Measurements from ENCODE around the gene TMEM115.
A peak's percentile ranks its signal among the peaks of the same experiment; 100 is the strongest.

Gene TMEM115, protein sequence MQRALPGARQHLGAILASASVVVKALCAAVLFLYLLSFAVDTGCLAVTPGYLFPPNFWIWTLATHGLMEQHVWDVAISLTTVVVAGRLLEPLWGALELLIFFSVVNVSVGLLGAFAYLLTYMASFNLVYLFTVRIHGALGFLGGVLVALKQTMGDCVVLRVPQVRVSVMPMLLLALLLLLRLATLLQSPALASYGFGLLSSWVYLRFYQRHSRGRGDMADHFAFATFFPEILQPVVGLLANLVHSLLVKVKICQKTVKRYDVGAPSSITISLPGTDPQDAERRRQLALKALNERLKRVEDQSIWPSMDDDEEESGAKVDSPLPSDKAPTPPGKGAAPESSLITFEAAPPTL

GRCh38 chr3:50358911-50359759 is at the start of gene TMEM115:
TMEM115 (minus strand) TSS chr3:50359521; CDS start chr3:50359063, 458 bp downstream.
- peak; percentile 98 for FAIRE-seq

DNA sequence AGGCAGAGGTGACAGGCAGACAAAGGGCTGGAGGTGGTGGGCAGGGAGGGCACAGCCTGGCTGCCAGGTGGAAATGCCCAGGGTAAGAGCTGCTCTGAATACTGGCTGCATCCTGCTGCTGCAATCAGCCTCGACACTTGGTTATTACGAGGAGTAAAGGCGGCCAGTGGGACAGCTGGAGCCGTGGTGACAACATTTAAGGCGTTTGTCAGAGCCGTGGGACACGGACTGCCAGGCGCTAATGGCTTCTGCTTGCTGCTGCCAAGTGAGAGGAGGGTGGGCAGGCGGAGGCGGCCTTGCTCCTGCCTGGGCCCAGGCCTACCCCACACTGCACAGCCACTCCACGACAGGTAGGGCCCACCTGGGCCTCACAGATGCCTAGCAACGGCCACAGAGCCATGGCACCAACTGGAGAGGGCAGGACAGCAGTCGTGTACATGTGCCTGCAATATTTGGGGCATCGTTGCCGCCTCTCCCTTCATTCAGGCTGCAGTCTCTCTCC is 49.2 kb upstream of the TMEM115 start:
- no peak for FAIRE-seq

- no peak for FAIRE-seq
These were observed 47.2 kb upstream of the TMEM115 start for GRCh38 chr3:50406487-50406886.

DNA sequence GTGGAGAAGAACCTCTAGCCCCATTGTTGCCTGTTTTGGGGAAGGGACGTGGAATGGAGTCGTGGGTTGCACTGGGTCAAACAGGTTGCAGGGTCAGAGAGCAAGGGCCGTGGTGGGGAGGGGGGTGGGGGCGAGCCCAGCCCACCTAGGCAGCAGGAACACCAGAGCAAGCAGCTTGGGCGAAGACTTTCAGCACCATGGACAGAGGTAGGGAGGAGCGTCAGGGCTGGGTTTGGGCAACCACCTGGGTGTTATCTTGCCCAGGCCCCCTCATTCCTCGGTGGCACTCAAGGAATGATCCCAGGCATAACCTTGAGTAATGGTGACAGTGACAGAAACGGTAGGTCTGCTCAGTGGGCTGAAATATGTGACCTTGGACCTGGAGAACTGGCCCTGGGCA is 45.9 kb upstream of the TMEM115 start:
- no peak for FAIRE-seq

DNA sequence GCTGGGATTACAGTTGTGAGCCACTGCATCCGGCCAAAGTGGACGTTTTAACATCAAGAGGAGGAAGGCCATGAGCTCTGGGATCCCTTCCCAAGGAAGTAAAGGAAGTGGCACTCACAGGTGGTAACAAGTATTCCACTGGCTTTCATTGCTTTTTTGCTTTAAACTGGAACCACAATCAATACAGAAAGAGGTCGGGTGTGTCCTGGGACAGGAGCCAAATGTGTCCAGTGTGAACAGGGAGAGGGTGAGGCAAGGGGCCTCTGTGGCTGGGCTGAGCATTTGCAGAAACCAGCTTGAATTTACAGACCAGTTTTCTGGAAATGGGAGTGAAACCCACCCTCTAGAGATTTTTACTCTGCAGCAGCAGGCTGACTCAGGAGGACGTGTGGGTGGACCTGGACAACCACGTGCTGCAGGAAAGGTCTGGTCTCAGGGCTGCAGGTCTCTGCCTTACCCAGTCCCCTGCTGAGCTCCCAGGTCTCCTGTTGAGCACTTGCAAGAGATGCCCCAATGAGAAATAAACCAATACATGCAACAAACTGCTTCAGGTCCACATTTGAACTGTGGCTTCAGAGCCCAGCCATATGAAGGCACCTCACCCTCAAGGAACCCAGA is 42.8 kb upstream of the TMEM115 start:
- FAIRE-seq = no peak

GRCh38 chr3:50396502-50396901 is 37.2 kb upstream of the TMEM115 start:
- no peak for FAIRE-seq

- no peak for FAIRE-seq
These were observed 35.9 kb upstream of the TMEM115 start for GRCh38 chr3:50395070-50395860.

GRCh38 chr3:50393061-50393460 is 33.7 kb upstream of the TMEM115 start:
- FAIRE-seq = no peak

DNA sequence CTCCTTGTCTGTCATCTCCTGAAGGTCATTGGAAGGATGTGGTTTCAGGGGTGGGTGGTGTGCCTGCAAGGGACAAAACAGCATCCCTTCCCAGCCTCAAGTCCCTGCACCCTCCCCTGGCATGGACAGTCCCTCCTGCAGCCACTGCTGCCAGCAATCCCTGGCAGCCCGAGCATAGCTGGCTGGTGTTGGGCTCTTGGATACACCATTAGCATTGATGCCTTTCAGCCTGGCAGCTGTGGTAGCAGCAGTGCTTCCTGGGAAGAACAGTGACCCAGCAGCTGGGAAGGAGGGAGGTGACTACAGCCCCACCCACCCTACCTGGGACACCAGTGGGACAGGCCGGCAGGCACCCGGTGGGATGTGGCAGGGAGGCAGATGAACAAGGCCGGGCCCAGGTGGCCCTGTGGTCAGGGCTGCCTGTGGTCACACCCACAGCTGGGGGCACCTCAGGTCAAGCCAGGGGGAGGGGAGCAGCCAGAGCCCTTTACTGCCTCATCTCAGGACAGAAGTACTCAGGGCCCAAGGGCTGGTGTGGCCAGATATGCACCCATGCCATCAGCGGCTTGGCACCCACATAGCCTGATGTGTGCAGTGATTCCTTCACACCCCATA is 32.9 kb upstream of the TMEM115 start:
- no peak for FAIRE-seq

DNA sequence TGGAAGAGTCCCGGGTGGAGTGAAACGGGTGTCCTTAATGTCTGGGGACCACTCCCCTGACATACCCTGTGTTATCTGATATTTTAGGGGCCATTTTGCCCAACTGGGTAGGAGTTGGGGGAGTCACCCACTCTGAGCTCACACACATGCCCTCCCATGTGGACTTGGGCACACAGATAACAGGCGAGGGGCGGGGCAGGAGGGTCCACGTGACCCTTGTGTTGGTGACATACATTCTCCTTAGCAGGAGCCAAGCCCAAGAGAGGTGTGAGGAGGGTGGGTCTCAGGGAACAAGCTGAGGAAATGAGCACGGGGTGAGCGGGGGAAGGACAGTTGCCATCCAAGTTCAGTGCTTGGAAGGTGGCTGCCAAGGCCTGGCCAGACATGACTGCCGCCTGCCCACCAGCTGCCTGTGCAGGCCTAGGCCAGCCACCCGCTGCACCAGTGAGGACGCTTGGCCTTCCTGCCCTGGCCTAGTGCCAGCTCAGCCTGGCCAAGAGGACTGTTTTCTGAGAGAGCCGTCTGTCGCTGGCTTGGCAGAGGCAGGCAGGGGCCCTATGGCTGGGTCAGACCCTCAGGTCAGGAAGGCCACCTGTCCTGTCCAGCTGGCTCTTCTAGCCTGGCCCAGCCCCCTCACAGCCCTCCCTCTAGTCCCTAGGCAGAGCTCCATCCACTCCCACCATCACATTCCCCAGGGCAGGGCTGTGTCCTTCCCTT is 31.3 kb upstream of the TMEM115 start:
- FAIRE-seq = no peak

- no peak for FAIRE-seq
These were observed 30.1 kb upstream of the TMEM115 start for GRCh38 chr3:50389414-50389767.

DNA sequence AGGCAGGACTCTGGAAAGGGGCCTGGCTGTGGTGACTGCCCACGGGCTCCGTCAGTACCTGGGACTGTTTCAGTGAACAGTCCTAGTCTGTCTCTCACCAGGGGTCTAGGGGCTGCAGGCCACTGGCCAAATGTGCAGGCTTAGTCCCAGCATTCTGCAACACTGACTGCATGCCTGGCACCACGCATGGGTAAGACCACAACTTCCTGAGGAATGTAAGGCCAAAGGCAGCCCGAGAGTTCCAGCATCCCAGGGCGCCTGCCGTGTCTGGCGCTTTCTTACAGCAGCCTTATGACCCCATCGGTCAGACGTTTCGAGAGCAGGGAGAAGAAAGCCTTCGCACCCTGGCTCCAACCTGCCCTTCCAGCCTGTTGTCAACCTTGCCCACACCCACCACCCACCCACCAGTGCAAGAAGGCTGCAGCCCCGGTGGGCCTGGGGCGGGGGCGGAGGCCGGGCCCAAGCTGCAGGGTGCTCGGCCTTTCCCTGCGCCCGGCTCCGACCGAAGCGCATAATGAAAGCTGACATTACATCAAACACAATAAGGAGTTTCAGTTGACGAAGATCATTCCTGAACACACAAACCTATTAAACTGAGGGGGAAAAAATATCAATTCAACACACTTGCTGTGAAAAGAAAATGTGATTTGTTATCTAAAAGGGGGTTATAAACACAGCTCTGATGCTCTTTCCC is 29.5 kb upstream of the TMEM115 start:
- no peak for FAIRE-seq

GRCh38 chr3:50388016-50388719 is 28.8 kb upstream of the TMEM115 start:
- FAIRE-seq = no peak

- FAIRE-seq = no peak
These were observed 26.4 kb upstream of the TMEM115 start for GRCh38 chr3:50385754-50386153.

DNA sequence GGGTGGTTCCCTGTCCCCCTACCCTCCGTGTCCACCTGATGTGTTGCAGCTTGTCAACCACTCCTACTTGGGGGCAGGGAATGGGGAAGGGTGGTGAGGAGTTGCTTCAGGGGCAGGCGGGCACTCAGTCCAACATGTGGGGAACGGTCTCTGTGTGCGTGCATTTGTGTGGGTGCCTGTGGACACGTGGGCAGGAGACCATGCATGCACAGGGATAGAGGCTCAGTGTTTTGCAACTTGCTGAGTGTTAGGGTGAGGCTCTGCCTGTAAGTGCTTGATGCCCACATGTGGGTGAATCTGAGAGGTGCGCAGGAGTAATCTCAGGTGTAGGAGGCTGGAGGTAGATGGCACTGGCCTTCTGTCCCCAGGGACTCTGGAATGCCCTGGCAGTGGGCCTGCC is 24.4 kb upstream of the TMEM115 start:
- FAIRE-seq = no peak

- no peak for FAIRE-seq
These were observed 23.4 kb upstream of the TMEM115 start for GRCh38 chr3:50382722-50383121.

GRCh38 chr3:50381383-50381782 is 22.1 kb upstream of the TMEM115 start:
- no peak for FAIRE-seq

DNA sequence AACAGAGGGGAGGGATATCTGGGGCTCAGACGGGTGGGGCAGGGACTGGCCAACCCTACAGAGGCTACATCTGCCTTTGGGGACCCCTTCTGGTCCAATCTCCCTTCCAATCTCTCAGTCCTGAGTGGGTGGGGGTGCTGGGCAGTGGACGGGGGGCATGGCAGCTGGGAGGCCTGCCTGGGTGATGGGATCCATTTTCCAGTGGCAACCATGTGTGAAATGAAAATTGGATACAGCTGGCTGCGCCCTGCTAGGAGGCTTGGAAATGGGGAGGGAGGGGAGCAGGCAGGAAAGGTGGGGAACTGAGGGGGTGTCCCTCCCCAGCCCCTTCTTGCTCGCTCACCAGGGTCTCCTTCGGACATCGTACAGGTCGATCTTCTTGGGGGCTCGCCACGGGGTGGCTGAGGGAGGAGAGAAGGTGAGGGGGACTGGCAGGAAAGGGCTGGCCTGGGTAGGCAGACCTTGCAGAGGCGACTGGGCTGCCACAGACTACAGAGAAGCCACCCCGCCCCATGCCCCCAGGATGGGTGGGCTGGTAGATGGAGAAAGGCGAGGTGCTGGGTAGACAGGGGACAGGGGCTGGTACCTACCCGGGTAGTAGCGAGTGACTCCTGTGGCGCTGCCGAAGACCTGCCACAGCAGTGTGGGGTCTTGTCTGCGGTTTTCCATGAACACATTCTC is 21.2 kb upstream of the TMEM115 start:
- FAIRE-seq = no peak

- no peak for FAIRE-seq
These were observed 19.4 kb upstream of the TMEM115 start for GRCh38 chr3:50378757-50379156.

DNA sequence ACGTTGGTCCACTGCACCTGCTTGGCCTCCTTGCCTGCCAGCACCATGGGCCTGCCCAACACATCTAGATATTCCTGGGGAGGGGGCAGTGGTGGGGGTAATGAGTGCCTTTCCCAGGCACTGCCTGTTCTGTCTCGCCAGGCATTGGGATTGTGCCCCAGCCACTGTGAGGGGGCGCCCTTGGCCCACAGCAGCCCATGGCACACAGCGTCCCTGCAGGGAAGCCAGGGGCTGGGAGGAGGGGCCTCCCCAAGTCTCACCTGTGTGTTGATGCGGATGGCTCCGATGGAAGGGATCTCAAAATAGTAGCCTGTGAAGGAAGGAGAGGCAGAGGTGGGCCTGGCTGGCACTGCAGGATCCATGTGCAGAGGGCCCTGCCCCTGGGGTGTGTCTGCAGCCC is 18.7 kb upstream of the TMEM115 start:
- no peak for FAIRE-seq

Data from endometrium (tissue), 2 donors.